Measurements from ENCODE around the gene PWWP2B.

- TF ChIP-seq CTCF (IDR thresholded peaks at IDR 0.05), result no peak
- TF ChIP-seq POLR2A (IDR thresholded peaks at IDR 0.05), result no peak
Observed at GRCh38 chr10:132455986-132456847, 59.2 kb downstream of the PWWP2B start.
